Astrocyte (in vitro differentiated cells and primary cell): Measurements from ENCODE around the gene SETD1A. TPM values are rescaled to one million over a fixed set of nuclear protein-coding genes. Genes with fewer than 3 reads are reported as not detected.

Experiments
- DNase-seq: peaks from one replicate; pipeline ENCODE4 v3.0.0-alpha.2; 2010; ENCODE audit warnings: low read depth
- FAIRE-seq: peaks from 2 replicates; lab custom pipeline; 2011; peaks lifted over from hg19 to GRCh38; lab: Jason Lieb, UNC
- H2AFZ ChIP-seq: 2 replicates; pipeline ENCODE4 v1.6.0; 2012; ENCODE audit warnings: low read depth, low read length, inconsistent platforms
- H3K27ac ChIP-seq: 2 replicates; pipeline ENCODE4 v1.5.1; 2011; ENCODE audit warnings: low read depth, low read length, inconsistent platforms
- H3K27me3 ChIP-seq: 2 replicates; pipeline ENCODE4 v1.6.0; 2011; ENCODE audit warnings: low read length, inconsistent platforms; ENCODE audit not compliant: insufficient read depth
- H3K36me3 ChIP-seq: 2 replicates; pipeline ENCODE4 v1.5.1; 2011; ENCODE audit warnings: low read length, inconsistent platforms; ENCODE audit not compliant: insufficient read depth
- H3K4me1 ChIP-seq: 2 replicates; pipeline ENCODE4 v1.5.1; 2011; ENCODE audit warnings: low read length, inconsistent platforms; ENCODE audit not compliant: insufficient read depth
- H3K4me2 ChIP-seq: 2 replicates; pipeline ENCODE4 v1.6.0; 2012; ENCODE audit warnings: low read length, inconsistent platforms
- H3K4me3 ChIP-seq: 2 replicates; pipeline ENCODE4 v1.5.1; 2011; ENCODE audit warnings: low read depth, mild to moderate bottlenecking, low read length, inconsistent platforms; ENCODE audit not compliant: insufficient read depth
- H3K79me2 ChIP-seq: 2 replicates; pipeline ENCODE4 v1.6.0; 2012; ENCODE audit warnings: mild to moderate bottlenecking, low read length, inconsistent platforms; ENCODE audit not compliant: insufficient read depth
- H3K9ac ChIP-seq: 2 replicates; pipeline ENCODE4 v1.6.0; 2012; ENCODE audit warnings: mild to moderate bottlenecking, low read length, inconsistent platforms
- H3K9me3 ChIP-seq: 2 replicates; pipeline ENCODE4 v1.5.1; 2012; ENCODE audit warnings: low read depth, mild to moderate bottlenecking, low read length, inconsistent platforms; ENCODE audit not compliant: insufficient read depth
- H4K20me1 ChIP-seq: 2 replicates; pipeline ENCODE4 v1.6.0; 2012; ENCODE audit warnings: low read length, inconsistent platforms; ENCODE audit not compliant: insufficient read depth
- H3K27ac Mint-ChIP-seq: one replicate; pipeline ENCODE4 v1.8.0; 2021; ENCODE audit warnings: mild to moderate bottlenecking, mixed read lengths; ENCODE audit not compliant: unreplicated experiment
- H3K27me3 Mint-ChIP-seq: one replicate; pipeline ENCODE4 v1.8.0; 2021; ENCODE audit warnings: low read depth, mixed read lengths; ENCODE audit not compliant: unreplicated experiment
- H3K36me3 Mint-ChIP-seq: one replicate; pipeline ENCODE4 v1.8.0; 2021; ENCODE audit warnings: low read depth, mixed read lengths; ENCODE audit not compliant: unreplicated experiment
- H3K4me1 Mint-ChIP-seq: one replicate; pipeline ENCODE4 v1.8.0; 2021; ENCODE audit warnings: low read depth, mixed read lengths; ENCODE audit not compliant: unreplicated experiment
- H3K4me3 Mint-ChIP-seq: one replicate; pipeline ENCODE4 v1.8.0; 2021; ENCODE audit warnings: mild to moderate bottlenecking, moderate library complexity, mixed read lengths; ENCODE audit not compliant: unreplicated experiment
- H3K9me3 Mint-ChIP-seq: one replicate; pipeline ENCODE4 v1.8.0; 2021; ENCODE audit warnings: mild to moderate bottlenecking, mixed read lengths; ENCODE audit not compliant: unreplicated experiment
- EZH2 ChIP-seq: IDR thresholded peaks from 2 replicates; pipeline ENCODE4 v1.6.1; 2012; ENCODE audit warnings: mild to moderate bottlenecking, low read length, inconsistent platforms; ENCODE audit not compliant: insufficient read depth
- total RNA-seq: library from RNA; stranded (reverse); gene quantifications from 2 replicates; pipeline ENCODE4 v1.2.1, GENCODE V29; 2021
- TF ChIP-seq, protein P1 (sequence below): IDR thresholded peaks from 2 replicates; pipeline ENCODE4 v1.5.1; 2011; ENCODE audit warnings: low read depth, mild to moderate bottlenecking, inconsistent platforms, low read length, moderate library complexity; ENCODE audit not compliant: insufficient read depth

The SETD1A gene
- total RNA-seq, 1 donor from 2014 or later = 18.7 TPM

DNA sequence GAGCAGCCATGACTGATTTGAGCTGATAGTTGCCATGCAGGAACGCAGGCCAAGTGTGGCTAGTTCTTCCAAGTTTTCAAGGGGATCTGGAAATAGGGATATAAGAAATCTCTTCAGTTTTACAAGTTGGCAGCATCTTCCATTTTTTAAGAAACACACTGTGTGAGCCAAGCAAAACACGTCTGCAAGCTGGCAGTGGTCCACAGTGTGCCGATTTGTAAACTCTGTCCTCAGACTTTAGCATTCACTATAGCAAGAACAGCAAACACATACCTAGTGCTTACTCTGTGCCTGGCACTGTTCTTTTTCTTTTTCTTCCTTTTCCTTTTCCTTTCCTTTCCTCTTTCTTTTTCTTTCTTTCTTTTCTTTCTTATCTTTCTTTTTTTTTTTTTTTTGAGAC is 5.8 kb upstream of the SETD1A start:
- no peaks in the 10 kb centered on the region for H3K79me2 ChIP-seq
- peak; percentile 48 for DNase-seq
- Mint-ChIP-seq H3K4me3 (peak overlapping the region; percentile 14), H3K27ac (no peak overlapping the region), H3K9me3 (no peaks in the 10 kb centered on the region), H3K27me3 (no peaks in the 10 kb centered on the region), H3K36me3 (no peaks in the 10 kb centered on the region), H3K4me1 (peaks cover 2% of the 10 kb centered on the region)
- no peak overlapping the region for H3K9ac ChIP-seq
- no peaks in the 10 kb centered on the region for H3K9me3 ChIP-seq
- H2AFZ ChIP-seq = no peak overlapping the region
- FAIRE-seq = no peak
- H3K4me3 ChIP-seq = no peak overlapping the region
- H3K27me3 ChIP-seq = no peaks in the 10 kb centered on the region
- H3K36me3 ChIP-seq = no peaks in the 10 kb centered on the region
- no peak overlapping the region for H3K4me2 ChIP-seq
- H3K27ac ChIP-seq = no peak overlapping the region
- peaks cover 19% of the 10 kb centered on the region for H3K4me1 ChIP-seq
- no peak for TF ChIP-seq EZH2
- TF ChIP-seq, protein P1, sequence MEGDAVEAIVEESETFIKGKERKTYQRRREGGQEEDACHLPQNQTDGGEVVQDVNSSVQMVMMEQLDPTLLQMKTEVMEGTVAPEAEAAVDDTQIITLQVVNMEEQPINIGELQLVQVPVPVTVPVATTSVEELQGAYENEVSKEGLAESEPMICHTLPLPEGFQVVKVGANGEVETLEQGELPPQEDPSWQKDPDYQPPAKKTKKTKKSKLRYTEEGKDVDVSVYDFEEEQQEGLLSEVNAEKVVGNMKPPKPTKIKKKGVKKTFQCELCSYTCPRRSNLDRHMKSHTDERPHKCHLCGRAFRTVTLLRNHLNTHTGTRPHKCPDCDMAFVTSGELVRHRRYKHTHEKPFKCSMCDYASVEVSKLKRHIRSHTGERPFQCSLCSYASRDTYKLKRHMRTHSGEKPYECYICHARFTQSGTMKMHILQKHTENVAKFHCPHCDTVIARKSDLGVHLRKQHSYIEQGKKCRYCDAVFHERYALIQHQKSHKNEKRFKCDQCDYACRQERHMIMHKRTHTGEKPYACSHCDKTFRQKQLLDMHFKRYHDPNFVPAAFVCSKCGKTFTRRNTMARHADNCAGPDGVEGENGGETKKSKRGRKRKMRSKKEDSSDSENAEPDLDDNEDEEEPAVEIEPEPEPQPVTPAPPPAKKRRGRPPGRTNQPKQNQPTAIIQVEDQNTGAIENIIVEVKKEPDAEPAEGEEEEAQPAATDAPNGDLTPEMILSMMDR = no peak
- peaks cover 14% of the 10 kb centered on the region for H4K20me1 ChIP-seq

DNA sequence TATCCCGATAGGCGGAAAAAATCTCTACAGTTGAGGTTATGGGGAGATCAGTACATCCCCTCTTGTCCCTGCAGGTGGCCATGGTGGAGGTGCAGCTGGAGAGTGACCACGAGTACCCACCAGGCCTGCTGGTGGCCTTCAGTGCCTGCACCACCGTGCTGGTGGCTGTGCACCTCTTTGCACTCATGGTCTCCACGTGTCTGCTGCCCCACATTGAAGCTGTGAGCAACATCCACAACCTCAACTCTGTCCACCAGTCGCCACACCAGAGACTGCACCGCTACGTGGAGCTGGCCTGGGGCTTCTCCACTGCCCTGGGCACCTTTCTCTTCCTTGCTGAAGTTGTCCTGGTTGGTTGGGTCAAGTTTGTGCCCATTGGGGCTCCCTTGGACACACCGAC is 4.4 kb upstream of the SETD1A start:
- Histone ChIP-seq H3K4me3 (no peak overlapping the region), H3K36me3 (no peaks in the 10 kb centered on the region), H3K9me3 (no peaks in the 10 kb centered on the region), H3K4me1 (peaks cover 19% of the 10 kb centered on the region), H3K4me2 (no peak overlapping the region), H3K9ac (no peak overlapping the region), H2AFZ (no peak overlapping the region), H3K27ac (no peak overlapping the region), H4K20me1 (peaks cover 14% of the 10 kb centered on the region), H3K27me3 (no peaks in the 10 kb centered on the region), H3K79me2 (no peaks in the 10 kb centered on the region)
- no peak for TF ChIP-seq EZH2
- TF ChIP-seq, protein P1 = no peak
- FAIRE-seq (no peak), DNase-seq (no peak)
- H3K27me3 Mint-ChIP-seq = no peaks in the 10 kb centered on the region
- H3K4me1 Mint-ChIP-seq = peaks cover 2% of the 10 kb centered on the region
- no peak overlapping the region for H3K4me3 Mint-ChIP-seq
- no peaks in the 10 kb centered on the region for H3K9me3 Mint-ChIP-seq
- H3K27ac Mint-ChIP-seq = no peak overlapping the region
- no peaks in the 10 kb centered on the region for H3K36me3 Mint-ChIP-seq

DNA sequence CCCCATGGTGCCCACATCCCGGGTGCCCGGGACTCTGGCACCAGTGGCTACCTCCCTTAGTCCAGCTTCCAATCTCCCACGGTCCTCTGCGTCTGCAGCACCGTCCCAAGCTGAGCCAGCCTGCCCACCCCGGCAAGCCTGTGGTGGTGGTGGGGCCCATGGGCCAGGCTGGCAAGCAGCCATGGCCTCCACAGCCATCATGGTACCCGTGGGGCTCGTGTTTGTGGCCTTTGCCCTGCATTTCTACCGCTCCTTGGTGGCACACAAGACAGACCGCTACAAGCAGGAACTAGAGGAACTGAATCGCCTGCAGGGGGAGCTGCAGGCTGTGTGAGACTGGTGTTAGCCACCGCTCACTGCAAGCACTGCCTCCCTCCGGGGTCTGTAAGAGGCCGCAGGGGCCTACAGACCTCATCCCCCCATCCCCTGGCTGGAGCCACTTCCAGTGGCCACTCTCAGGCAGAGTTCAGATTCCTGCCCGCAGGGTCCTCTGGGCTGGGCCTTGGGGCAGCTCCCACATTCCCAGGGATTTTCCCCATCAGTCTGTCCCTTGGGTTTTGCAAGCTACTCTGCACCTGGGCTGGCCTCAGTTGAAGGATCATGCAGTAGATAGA is 3.9 kb upstream of the SETD1A start:
- H3K36me3 ChIP-seq = no peaks in the 10 kb centered on the region
- peaks cover 2% of the 10 kb centered on the region for H3K4me1 Mint-ChIP-seq
- peaks cover 18% of the 10 kb centered on the region for H4K20me1 ChIP-seq
- H3K27me3 ChIP-seq = no peaks in the 10 kb centered on the region
- H3K4me1 ChIP-seq = peaks cover 21% of the 10 kb centered on the region
- TF ChIP-seq, protein P1 = peak; percentile 70
- TF ChIP-seq EZH2 = no peak
- no peak overlapping the region for H3K9ac ChIP-seq
- DNase-seq (peak; percentile 48), FAIRE-seq (no peak)
- peaks cover 2% of the 10 kb centered on the region for H3K36me3 Mint-ChIP-seq
- H3K4me2 ChIP-seq = no peak overlapping the region
- H3K27ac Mint-ChIP-seq = peak overlapping the region; percentile 41
- H3K9me3 ChIP-seq = no peaks in the 10 kb centered on the region
- no peak overlapping the region for H3K4me3 ChIP-seq
- no peak overlapping the region for H2AFZ ChIP-seq
- peaks cover 4% of the 10 kb centered on the region for H3K79me2 ChIP-seq
- no peaks in the 10 kb centered on the region for H3K27me3 Mint-ChIP-seq
- H3K9me3 Mint-ChIP-seq = no peaks in the 10 kb centered on the region
- peak overlapping the region; percentile 45 for H3K4me3 Mint-ChIP-seq
- no peak overlapping the region for H3K27ac ChIP-seq
